Gastrocnemius medialis (tissue), 4 donors: ENCODE data around the gene MRNIP.

Source experiments
- POLR2A ChIP-seq, 2 donors: fragments of 450-650 bp; IDR thresholded peaks; one replicate each; pipeline ENCODE4 v1.6.1; 2017; ENCODE audit warnings: antibody characterized with exemption in 2 of 2, mild to moderate bottlenecking in 2 of 2, moderate library complexity in 2 of 2
- TF ChIP-seq, protein P1 (sequence below), 5 experiments: fragments of 450-650 bp in 3 of 5; fragments of 200-600 bp in 2 of 5; sonication (generic) in 2 of 5; IDR thresholded peaks in 4 of 5; conservative IDR thresholded peaks in 1 of 5; 1 replicate in 4 of 5; 2 replicates in 1 of 5; pipeline ENCODE4 v1.5.1; 2016 to 2019; ENCODE audit warnings: antibody characterized with exemption in 5 of 5, mild to moderate bottlenecking in 3 of 5, moderate library complexity in 3 of 5

DNA sequence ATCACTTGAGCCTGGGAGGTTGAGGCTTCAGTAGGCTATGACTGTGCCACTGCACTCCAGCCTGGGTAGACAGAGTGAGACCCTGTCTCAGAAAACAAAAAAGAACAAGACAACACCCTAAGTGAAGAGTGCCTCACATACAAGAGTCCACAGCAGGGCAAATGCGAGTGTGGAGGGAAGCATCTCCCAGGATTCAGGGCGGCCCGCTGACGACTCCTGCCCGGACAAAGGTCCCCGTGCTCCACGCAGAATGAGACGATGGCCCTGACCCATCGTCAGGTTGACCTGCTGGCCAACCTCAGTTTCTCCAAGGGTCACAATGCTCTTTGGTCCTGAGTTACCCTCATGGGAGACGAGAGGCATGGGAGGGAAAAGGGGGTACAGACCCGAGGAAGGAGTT, 18.3 kb downstream of the MRNIP start:
- no peak for TF ChIP-seq POLR2A (IDR thresholded peaks at IDR 0.05)
- TF ChIP-seq, protein P1, sequence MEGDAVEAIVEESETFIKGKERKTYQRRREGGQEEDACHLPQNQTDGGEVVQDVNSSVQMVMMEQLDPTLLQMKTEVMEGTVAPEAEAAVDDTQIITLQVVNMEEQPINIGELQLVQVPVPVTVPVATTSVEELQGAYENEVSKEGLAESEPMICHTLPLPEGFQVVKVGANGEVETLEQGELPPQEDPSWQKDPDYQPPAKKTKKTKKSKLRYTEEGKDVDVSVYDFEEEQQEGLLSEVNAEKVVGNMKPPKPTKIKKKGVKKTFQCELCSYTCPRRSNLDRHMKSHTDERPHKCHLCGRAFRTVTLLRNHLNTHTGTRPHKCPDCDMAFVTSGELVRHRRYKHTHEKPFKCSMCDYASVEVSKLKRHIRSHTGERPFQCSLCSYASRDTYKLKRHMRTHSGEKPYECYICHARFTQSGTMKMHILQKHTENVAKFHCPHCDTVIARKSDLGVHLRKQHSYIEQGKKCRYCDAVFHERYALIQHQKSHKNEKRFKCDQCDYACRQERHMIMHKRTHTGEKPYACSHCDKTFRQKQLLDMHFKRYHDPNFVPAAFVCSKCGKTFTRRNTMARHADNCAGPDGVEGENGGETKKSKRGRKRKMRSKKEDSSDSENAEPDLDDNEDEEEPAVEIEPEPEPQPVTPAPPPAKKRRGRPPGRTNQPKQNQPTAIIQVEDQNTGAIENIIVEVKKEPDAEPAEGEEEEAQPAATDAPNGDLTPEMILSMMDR (IDR thresholded peaks at IDR 0.05 in 4 of 5, conservative IDR thresholded peaks at IDR 0.05 in 1 of 5), result no peak
